GM21576 (cell line): ENCODE measurements around the gene TBC1D4.

Source experiments
- ATAC-seq: cut with Tn5 transposase; IDR thresholded peaks from one replicate; pipeline ENCODE4 v1.9.1; 2021; ENCODE audit warnings: mild to moderate bottlenecking, moderate library complexity; ENCODE audit not compliant: unreplicated experiment

The TBC1D4 gene

GRCh38 chr13:75393839-75394520, 88.0 kb downstream of the TBC1D4 start:
- no peak for ATAC-seq

GRCh38 chr13:75391432-75392100, 90.4 kb downstream of the TBC1D4 start:
- ATAC-seq: no peak

GRCh38 chr13:75390229-75390628, 91.7 kb downstream of the TBC1D4 start:
- no peak for ATAC-seq

GRCh38 chr13:75385708-75386083, 96.3 kb downstream of the TBC1D4 start:
- ATAC-seq: no peak

GRCh38 chr13:75384879-75385707, 96.9 kb downstream of the TBC1D4 start:
- ATAC-seq: no peak

- ATAC-seq: no peak
These were observed 98.8 kb downstream of the TBC1D4 start for GRCh38 chr13:75383064-75383715.

GRCh38 chr13:75378301-75378700, 103.7 kb downstream of the TBC1D4 start:
- ATAC-seq: no peak

GRCh38 chr13:75376792-75377402, 105.1 kb downstream of the TBC1D4 start:
- no peak for ATAC-seq

- no peak for ATAC-seq
These were observed 106.6 kb downstream of the TBC1D4 start for GRCh38 chr13:75375329-75375728.

- no peak for ATAC-seq
These were observed 108.0 kb downstream of the TBC1D4 start for GRCh38 chr13:75373988-75374387.

- ATAC-seq: no peak
These were observed 108.8 kb downstream of the TBC1D4 start for GRCh38 chr13:75372923-75373841.

- peak; percentile 78 for ATAC-seq
These were observed 109.5 kb downstream of the TBC1D4 start for GRCh38 chr13:75372517-75372916.

- ATAC-seq: no peak
These were observed 110.8 kb downstream of the TBC1D4 start for GRCh38 chr13:75371203-75371602.

- no peak for ATAC-seq
These were observed 111.2 kb downstream of the TBC1D4 start for GRCh38 chr13:75370774-75371173.

- ATAC-seq: no peak
These were observed 112.0 kb downstream of the TBC1D4 start for GRCh38 chr13:75369981-75370380.

GRCh38 chr13:75368167-75368566, 113.8 kb downstream of the TBC1D4 start:
- no peak for ATAC-seq

GRCh38 chr13:75366380-75367280, 115.3 kb downstream of the TBC1D4 start:
- ATAC-seq: no peak

- peak; percentile 96 for ATAC-seq
These were observed 116.2 kb downstream of the TBC1D4 start for GRCh38 chr13:75365724-75366173.
